H9 (cell line): Measurements from ENCODE around the gene ETFRF1. TPM values are rescaled to one million over a fixed set of nuclear protein-coding genes. Genes with fewer than 3 reads are reported as not detected.

Experiments
- DNase-seq: peaks from one replicate; pipeline ENCODE4 v3.0.0-alpha.2; 2017
- H2AFZ ChIP-seq: one replicate; pipeline ENCODE4 v1.6.1; 2013; ENCODE audit warnings: mild to moderate bottlenecking, low read length, control low read depth, moderate library complexity
- H2AK5ac ChIP-seq: 2 replicates; pipeline ENCODE4 v1.6.1; 2013; ENCODE audit warnings: low read length, control low read depth, mixed read lengths; ENCODE audit not compliant: insufficient read length
- H2BK120ac ChIP-seq: one replicate; pipeline ENCODE4 v1.6.1; 2013; ENCODE audit warnings: low read depth, mild to moderate bottlenecking, low read length, control low read depth, inconsistent platforms; ENCODE audit not compliant: poor library complexity, severe bottlenecking
- H2BK12ac ChIP-seq: 2 replicates; pipeline ENCODE4 v1.6.1; 2013; ENCODE audit warnings: low read length, control low read depth, mixed read lengths, low read depth; ENCODE audit not compliant: insufficient read length
- H2BK15ac ChIP-seq: 2 replicates; pipeline ENCODE4 v1.6.1; 2013; ENCODE audit warnings: low read depth, low read length, control low read depth
- H2BK20ac ChIP-seq: one replicate; pipeline ENCODE4 v1.6.1; 2013; ENCODE audit warnings: low read depth, mild to moderate bottlenecking, low read length, control low read depth, inconsistent platforms; ENCODE audit not compliant: poor library complexity, severe bottlenecking
- H2BK5ac ChIP-seq: 2 replicates; pipeline ENCODE4 v1.6.1; 2013; ENCODE audit warnings: low read length, control low read depth, mixed read lengths; ENCODE audit not compliant: insufficient read length
- H3K14ac ChIP-seq: 2 replicates; pipeline ENCODE4 v1.6.1; 2013; ENCODE audit warnings: low read length, control low read depth; ENCODE audit not compliant: insufficient read depth
- H3K18ac ChIP-seq: 2 replicates; pipeline ENCODE4 v1.6.1; 2013; ENCODE audit warnings: low read depth, mild to moderate bottlenecking, mixed read lengths, low read length, control low read depth; ENCODE audit not compliant: insufficient read length
- H3K23ac ChIP-seq: 2 replicates; pipeline ENCODE4 v1.6.1; 2013; ENCODE audit warnings: low read length, control low read depth, mixed read lengths, low read depth; ENCODE audit not compliant: insufficient read length
- H3K23me2 ChIP-seq: 2 replicates; pipeline ENCODE4 v1.6.1; 2013; ENCODE audit warnings: low read depth, mild to moderate bottlenecking, mixed read lengths, low read length, control low read depth; ENCODE audit not compliant: insufficient read length, poor library complexity, severe bottlenecking
- H3K27ac ChIP-seq: 2 replicates; pipeline ENCODE4 v1.5.1; 2013; ENCODE audit warnings: low read length, control low read depth, mixed read lengths, low read depth; ENCODE audit not compliant: insufficient read length
- H3K27me3 ChIP-seq: 2 replicates; pipeline ENCODE4 v1.6.1; 2013; ENCODE audit warnings: low read length, control low read depth, inconsistent platforms; ENCODE audit not compliant: insufficient read depth
- H3K4ac ChIP-seq: 2 replicates; pipeline ENCODE4 v1.6.1; 2013; ENCODE audit warnings: low read depth, mild to moderate bottlenecking, control low read depth, inconsistent platforms, low read length, moderate library complexity
- H3K4me1 ChIP-seq: 2 replicates; pipeline ENCODE4 v1.6.1; 2013; ENCODE audit warnings: low read length, control low read depth, inconsistent platforms; ENCODE audit not compliant: insufficient read depth
- H3K4me2 ChIP-seq: 2 replicates; pipeline ENCODE4 v1.6.1; 2013; ENCODE audit warnings: low read length, control low read depth, mixed read lengths; ENCODE audit not compliant: insufficient read length, insufficient read depth
- H3K56ac ChIP-seq: 2 replicates; pipeline ENCODE4 v1.6.1; 2013; ENCODE audit warnings: low read depth, mild to moderate bottlenecking, mixed read lengths, low read length, control low read depth; ENCODE audit not compliant: insufficient read length
- H3K79me1 ChIP-seq: 2 replicates; pipeline ENCODE4 v1.6.1; 2013; ENCODE audit warnings: low read depth, mild to moderate bottlenecking, moderate library complexity, low read length, control low read depth, inconsistent platforms; ENCODE audit not compliant: insufficient read depth, poor library complexity, severe bottlenecking
- H3K79me2 ChIP-seq: 2 replicates; pipeline ENCODE4 v1.6.1; 2013; ENCODE audit warnings: low read length, control low read depth, inconsistent platforms; ENCODE audit not compliant: insufficient read depth
- H3K9ac ChIP-seq: 2 replicates; pipeline ENCODE4 v1.6.1; 2013; ENCODE audit warnings: low read length, control low read depth, mixed read lengths; ENCODE audit not compliant: insufficient read length; ENCODE audit errors: extremely low read depth
- H3K9me3 ChIP-seq: one replicate; pipeline ENCODE4 v1.6.1; 2013; ENCODE audit warnings: low read depth, low read length, inconsistent platforms; ENCODE audit not compliant: control insufficient read depth
- H3T11ph ChIP-seq: one replicate; pipeline ENCODE4 v1.6.1; 2013; ENCODE audit warnings: mild to moderate bottlenecking, low read length, control low read depth, inconsistent platforms
- H4K20me1 ChIP-seq: one replicate; pipeline ENCODE4 v1.6.1; 2013; ENCODE audit not compliant: control insufficient read depth, insufficient read length, insufficient read depth
- H4K5ac ChIP-seq: 2 replicates; pipeline ENCODE4 v1.6.1; 2013; ENCODE audit warnings: low read depth, mild to moderate bottlenecking, mixed read lengths, low read length, control low read depth; ENCODE audit not compliant: insufficient read length
- H4K8ac ChIP-seq: replicated peaks from 2 replicates; pipeline ENCODE4 v1.6.1; 2013; ENCODE audit warnings: low read length, control low read depth, mixed read lengths, low read depth; ENCODE audit not compliant: insufficient read length
- H4K91ac ChIP-seq: 2 replicates; pipeline ENCODE4 v1.6.1; 2013; ENCODE audit warnings: low read depth, mild to moderate bottlenecking, moderate library complexity, mixed read lengths, low read length, control low read depth; ENCODE audit not compliant: insufficient read length
- H3K27ac Mint-ChIP-seq, 3 experiments: 2 replicates in 2 of 3; 3 replicates in 1 of 3; pipeline ENCODE4 v1.8.0; 2020 to 2021; ENCODE audit warnings: mixed read lengths in 3 of 3, mild to moderate bottlenecking in 1 of 3, moderate library complexity in 1 of 3
- H3K27me3 Mint-ChIP-seq: 2 replicates; pipeline ENCODE4 v1.8.0; 2021; ENCODE audit warnings: low read depth, mild to moderate bottlenecking, moderate library complexity, mixed read lengths
- H3K36me3 Mint-ChIP-seq, 3 experiments: 2 replicates in 2 of 3; 3 replicates in 1 of 3; pipeline ENCODE4 v1.8.0; 2020 to 2021; ENCODE audit warnings: low read depth in 3 of 3, mixed read lengths in 3 of 3; ENCODE audit not compliant: insufficient read depth in 1 of 3
- H3K4me1 Mint-ChIP-seq, 2 experiments: 2 replicates each; pipeline ENCODE4 v1.8.0; 2020; ENCODE audit warnings: mixed read lengths in 2 of 2
- H3K4me3 Mint-ChIP-seq, 2 experiments: 2 replicates in 1 of 2; 3 replicates in 1 of 2; pipeline ENCODE4 v1.8.0; 2020 to 2021; ENCODE audit warnings: mild to moderate bottlenecking in 2 of 2, mixed read lengths in 2 of 2, moderate library complexity in 1 of 2
- H3K9me3 Mint-ChIP-seq, 2 experiments: 2 replicates in 1 of 2; 3 replicates in 1 of 2; pipeline ENCODE4 v1.8.0; 2020; ENCODE audit warnings: mild to moderate bottlenecking in 2 of 2, mixed read lengths in 2 of 2, moderate library complexity in 1 of 2
- CTCF ChIP-seq: fragments of 200-600 bp; sonication (generic); conservative IDR thresholded peaks from 3 replicates; pipeline ENCODE4 v1.8.0; 2021; ENCODE audit warnings: antibody characterized with exemption, mild to moderate bottlenecking
- WGBS: extraction: QIAGEN DNeasy Blood & Tissue Kit; methylation state at CpG from one replicate; pipeline ENCODE4 v1.1.7; 2013; ENCODE audit warnings: missing lambda C conversion rate, low lambda C conversion rate, mixed read lengths; ENCODE audit not compliant: insufficient read length; ENCODE audit errors: extremely low coverage; 5-methylcytosine and 5-hydroxymethylcytosine counted together
- total RNA-seq: library from RNA; stranded (reverse); gene quantifications from 2 replicates; pipeline ENCODE4 v1.2.1, GENCODE V29; 2021

ETFRF1 gene
- total RNA-seq, 1 experiment from 2014 or later, result 7.6 TPM

GRCh38 chr12:25242981-25243679 lies 48.1 kb downstream of the ETFRF1 start:
- Histone ChIP-seq H3T11ph (no peak overlapping the region), H4K91ac (no peak overlapping the region), H3K9ac (no peak overlapping the region), H2AK5ac (no peak overlapping the region), H3K23me2 (no peaks in the 10 kb centered on the region), H3K4me1 (no peaks in the 10 kb centered on the region), H4K5ac (no peak overlapping the region), H2BK12ac (no peak overlapping the region), H4K20me1 (no peaks in the 10 kb centered on the region), H3K4me2 (no peak overlapping the region), H3K14ac (no peak overlapping the region), H3K79me1 (peaks cover 3% of the 10 kb centered on the region), H3K79me2 (peaks cover 9% of the 10 kb centered on the region; the same call in 1 of the 2 replicates), H2BK15ac (no peak overlapping the region), H2AFZ (no peak overlapping the region), H2BK20ac (no peak overlapping the region), H3K18ac (no peak overlapping the region), H3K56ac (no peak overlapping the region), H3K27me3 (no peaks in the 10 kb centered on the region), H4K8ac (no peak overlapping the region), H3K9me3 (no peaks in the 10 kb centered on the region), H3K4ac (no peak overlapping the region), H2BK5ac (no peak overlapping the region), H2BK120ac (no peak overlapping the region), H3K27ac (no peak overlapping the region), H3K23ac (no peak overlapping the region)
- H3K4me3 Mint-ChIP-seq, result no peak overlapping the region
- WGBS, result no CpG with 5 or more reads among the region's 5 CpGs
- peaks cover 4 to 42% (median 25%) of the 10 kb centered on the region in 3 experiments; a peak in 5 of 7 replicates for H3K36me3 Mint-ChIP-seq
- H3K9me3 Mint-ChIP-seq, result no peaks in the 10 kb centered on the region
- no peak for TF ChIP-seq CTCF
- peak overlapping the region in 1 of 3 experiments; percentile 62; a peak in 1 of 7 replicates for H3K27ac Mint-ChIP-seq
- no peaks in the 10 kb centered on the region for H3K27me3 Mint-ChIP-seq
- H3K4me1 Mint-ChIP-seq, result peaks cover 0 to 9% of the 10 kb centered on the region in 2 experiments; a peak in 2 of 4 replicates
- DNase-seq, result no peak
